Panc1 (cell line): Measurements from ENCODE around the gene RIMS1. TPM values are rescaled to one million over a fixed set of nuclear protein-coding genes. Genes with fewer than 3 reads are reported as not detected.

ENCODE experiments used
- ATAC-seq: fragments of 200-7000 bp; cut with Tn5 transposase; 2 replicates; pipeline ENCODE4 v1.9.1; 2020; ENCODE audit warnings: mild to moderate bottlenecking, moderate library complexity
- BruUV-seq: library from RNA; stranded (reverse); fragments of 400-500 nt; replicated peaks from 2 replicates; lab custom pipeline; 2021; lab: Mats Ljungman, UMichigan
- CTCF ChIA-PET: fragments of 300-600 bp; sonication (Branson Sonifier 250); formaldehyde crosslinking; loops from one replicate; lab custom pipeline; 2022; ENCODE audit warnings: antibody characterized with exemption; lab: Charles Lee
- POLR2A ChIA-PET: fragments of 300-600 bp; sonication (Branson Sonifier 250); formaldehyde crosslinking; loops from one replicate; lab custom pipeline; 2022; ENCODE audit warnings: antibody characterized with exemption; lab: Charles Lee
- DNase-seq: peaks from one replicate; pipeline ENCODE4 v3.0.0-alpha.2; 2010; ENCODE audit warnings: low read depth, low spot score
- H3K27ac ChIP-seq: 2 replicates; pipeline ENCODE4 v1.5.1; 2011; ENCODE audit warnings: mild to moderate bottlenecking, low read length, inconsistent platforms
- H3K27me3 ChIP-seq: fragments of 200-500 bp; sonication (Bioruptor generic); 2 replicates; pipeline ENCODE4 v1.6.0; 2014; ENCODE audit warnings: low read length, inconsistent platforms; ENCODE audit not compliant: control insufficient read depth, insufficient read depth
- H3K36me3 ChIP-seq: fragments of 200-500 bp; sonication (Bioruptor generic); 2 replicates; pipeline ENCODE4 v1.5.1; 2014; ENCODE audit warnings: inconsistent platforms, mild to moderate bottlenecking, low read length, moderate library complexity; ENCODE audit not compliant: control insufficient read depth, insufficient read depth
- H3K4me1 ChIP-seq: 2 replicates; pipeline ENCODE4 v1.5.1; 2011; ENCODE audit warnings: inconsistent platforms, mild to moderate bottlenecking, low read length, moderate library complexity; ENCODE audit not compliant: control insufficient read depth, insufficient read depth
- H3K4me3 ChIP-seq, 2 experiments: 2 replicates each; pipeline ENCODE4 v1.5.1; 2011 to 2012; ENCODE audit warnings: low read depth in 2 of 2, low read length in 2 of 2, mild to moderate bottlenecking in 2 of 2, inconsistent platforms in 1 of 2, moderate library complexity in 1 of 2
- H3K9me3 ChIP-seq: fragments of 200-500 bp; sonication (Bioruptor generic); 2 replicates; pipeline ENCODE4 v1.5.1; 2014; ENCODE audit warnings: low read depth, mild to moderate bottlenecking, inconsistent platforms, low read length, moderate library complexity; ENCODE audit not compliant: control insufficient read depth, insufficient read depth
- CTCF ChIP-seq: fragments of 450-650 bp; IDR thresholded peaks from 2 replicates; pipeline ENCODE4 v1.5.1; 2017; ENCODE audit warnings: mild to moderate bottlenecking
- POLR2AphosphoS5 ChIP-seq: IDR thresholded peaks from 2 replicates; pipeline ENCODE4 v1.6.1; 2012; ENCODE audit warnings: mild to moderate bottlenecking, low read depth, low read length, moderate library complexity
- SIN3A ChIP-seq: IDR thresholded peaks from 2 replicates; pipeline ENCODE4 v1.6.1; 2012; ENCODE audit warnings: low read depth, mild to moderate bottlenecking, low read length, moderate library complexity, borderline replicate concordance; ENCODE audit not compliant: insufficient read depth
- TCF7L2 ChIP-seq: IDR thresholded peaks from 2 replicates; pipeline ENCODE4 v1.6.1; 2011; ENCODE audit warnings: mild to moderate bottlenecking, low read depth, low read length, inconsistent platforms
- in situ Hi-C: cut with HindIII; loops from 2 replicates; pipeline ENCODE4 v1.10.0; 2016; ENCODE audit warnings: low sequenced_read_pairs, low pct_unique_long_range_greater_than_20kb
- intact Hi-C: fragments of 100-400 bp; cut with micrococcal nuclease; formaldehyde crosslinking; loops from one replicate; pipeline ENCODE4 v1.10.0; 2022; ENCODE audit not compliant: unreplicated experiment
- total RNA-seq: library from RNA; stranded (reverse); gene quantifications from one replicate; pipeline ENCODE4 v1.2.1, GENCODE V29; 2021; ENCODE audit not compliant: unreplicated experiment
- TF ChIP-seq, protein P1 (sequence below), 2 experiments: IDR thresholded peaks; 2 replicates each; pipeline ENCODE4 v1.6.1; 2011 to 2012; ENCODE audit warnings: low read depth in 2 of 2, control low read depth in 1 of 2, low read length in 1 of 2, mild to moderate bottlenecking in 1 of 2, moderate library complexity in 1 of 2; ENCODE audit not compliant: insufficient read depth in 1 of 2

Gene RIMS1
- total RNA-seq, 1 experiment from 2014 or later = 0.18 TPM

DNA sequence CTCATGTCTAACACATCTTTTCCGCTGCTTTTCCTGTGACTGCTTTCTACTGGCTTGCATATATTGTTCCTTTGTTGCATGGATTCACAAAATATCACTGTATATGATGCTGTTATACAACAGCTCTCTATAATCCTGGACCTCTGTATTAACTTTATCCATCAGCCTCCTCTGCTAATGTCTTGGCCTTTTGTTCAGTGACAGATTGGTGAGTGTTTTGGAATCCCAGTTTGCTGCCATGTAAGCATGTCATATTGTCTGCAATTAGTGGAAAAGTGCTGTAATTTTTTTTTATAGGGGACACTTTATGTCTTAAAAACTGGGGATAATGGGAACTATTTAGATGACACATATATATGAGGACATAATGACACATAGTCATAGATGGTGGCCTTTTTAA, 3.0 kb downstream of the RIMS1 start:
- Histone ChIP-seq H3K4me1 (no peaks in the 10 kb centered on the region), H3K9me3 (no peaks in the 10 kb centered on the region), H3K4me3 (no peak overlapping the region), H3K27ac (no peak overlapping the region), H3K36me3 (no peaks in the 10 kb centered on the region), H3K27me3 (peaks cover 7% of the 10 kb centered on the region)
- in situ Hi-C loops = no loop called here
- no peak for ATAC-seq
- intact Hi-C loops = no loop called here
- no peak for TF ChIP-seq SIN3A
- TF ChIP-seq CTCF = no peak
- TF ChIP-seq POLR2AphosphoS5 = no peak
- TF ChIP-seq TCF7L2 = no peak
- TF ChIP-seq, protein P1, sequence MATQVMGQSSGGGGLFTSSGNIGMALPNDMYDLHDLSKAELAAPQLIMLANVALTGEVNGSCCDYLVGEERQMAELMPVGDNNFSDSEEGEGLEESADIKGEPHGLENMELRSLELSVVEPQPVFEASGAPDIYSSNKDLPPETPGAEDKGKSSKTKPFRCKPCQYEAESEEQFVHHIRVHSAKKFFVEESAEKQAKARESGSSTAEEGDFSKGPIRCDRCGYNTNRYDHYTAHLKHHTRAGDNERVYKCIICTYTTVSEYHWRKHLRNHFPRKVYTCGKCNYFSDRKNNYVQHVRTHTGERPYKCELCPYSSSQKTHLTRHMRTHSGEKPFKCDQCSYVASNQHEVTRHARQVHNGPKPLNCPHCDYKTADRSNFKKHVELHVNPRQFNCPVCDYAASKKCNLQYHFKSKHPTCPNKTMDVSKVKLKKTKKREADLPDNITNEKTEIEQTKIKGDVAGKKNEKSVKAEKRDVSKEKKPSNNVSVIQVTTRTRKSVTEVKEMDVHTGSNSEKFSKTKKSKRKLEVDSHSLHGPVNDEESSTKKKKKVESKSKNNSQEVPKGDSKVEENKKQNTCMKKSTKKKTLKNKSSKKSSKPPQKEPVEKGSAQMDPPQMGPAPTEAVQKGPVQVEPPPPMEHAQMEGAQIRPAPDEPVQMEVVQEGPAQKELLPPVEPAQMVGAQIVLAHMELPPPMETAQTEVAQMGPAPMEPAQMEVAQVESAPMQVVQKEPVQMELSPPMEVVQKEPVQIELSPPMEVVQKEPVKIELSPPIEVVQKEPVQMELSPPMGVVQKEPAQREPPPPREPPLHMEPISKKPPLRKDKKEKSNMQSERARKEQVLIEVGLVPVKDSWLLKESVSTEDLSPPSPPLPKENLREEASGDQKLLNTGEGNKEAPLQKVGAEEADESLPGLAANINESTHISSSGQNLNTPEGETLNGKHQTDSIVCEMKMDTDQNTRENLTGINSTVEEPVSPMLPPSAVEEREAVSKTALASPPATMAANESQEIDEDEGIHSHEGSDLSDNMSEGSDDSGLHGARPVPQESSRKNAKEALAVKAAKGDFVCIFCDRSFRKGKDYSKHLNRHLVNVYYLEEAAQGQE (IDR thresholded peaks at IDR 0.05; ENCODE audit: insufficient read depth in 1 of 2, low read depth in 2 of 2, low read length in 1 of 2) = no peak
- ChIA-PET POLR2A (no interaction called here), CTCF (no interaction called here)
- no TSS peak for BruUV-seq
- DNase-seq = no peak

DNA sequence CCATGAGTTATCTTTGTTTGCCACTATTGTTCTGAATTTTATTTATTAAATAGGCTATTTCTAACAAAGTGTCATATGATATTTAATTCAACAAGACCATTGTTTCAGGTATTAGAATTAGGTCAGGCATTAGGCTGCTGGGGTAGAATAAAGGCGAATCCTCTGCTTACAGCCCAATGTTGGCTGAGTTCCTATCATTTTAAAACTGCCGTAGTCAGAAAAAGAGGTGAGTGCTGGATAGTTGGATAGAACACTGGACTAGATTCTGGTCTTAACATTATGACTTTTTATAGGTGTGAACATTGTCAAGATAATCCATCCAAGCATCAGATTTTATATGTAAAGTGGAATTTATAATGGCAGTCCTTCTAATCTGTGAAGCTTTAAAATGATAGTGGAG, 6.3 kb downstream of the RIMS1 start:
- CTCF ChIA-PET = no interaction called here
- POLR2A ChIA-PET = interaction anchor here (0.6 kb wide), 1 partner anchor 22 kb away, joined by 3 read pairs; no protein-coding TSS in a partner anchor
- no peak for DNase-seq
- H3K4me1 ChIP-seq = no peaks in the 10 kb centered on the region
- ATAC-seq = no peak
- H3K9me3 ChIP-seq = no peaks in the 10 kb centered on the region
- BruUV-seq = no TSS peak
- TF ChIP-seq, protein P1 (IDR thresholded peaks at IDR 0.05; ENCODE audit: insufficient read depth in 1 of 2, low read depth in 2 of 2, low read length in 1 of 2) = no peak
- TF ChIP-seq SIN3A = no peak
- TF ChIP-seq TCF7L2 = no peak
- TF ChIP-seq CTCF = no peak
- TF ChIP-seq POLR2AphosphoS5 = no peak
- H3K27me3 ChIP-seq = peaks cover 7% of the 10 kb centered on the region
- in situ Hi-C loops = no loop called here
- H3K4me3 ChIP-seq = no peak overlapping the region
- H3K27ac ChIP-seq = no peak overlapping the region
- intact Hi-C loops = no loop called here
- no peaks in the 10 kb centered on the region for H3K36me3 ChIP-seq
